WERI-Rb-1 (cell line): ENCODE data around the gene ACP2.

Experiments
- DNase-seq: peaks from one replicate; pipeline ENCODE4 v3.0.0-alpha.2; 2020
- H3K27ac ChIP-seq: fragments of 250-450 bp; sonication (Bioruptor Pico); 2 replicates; pipeline ENCODE4 v1.5.1; 2020; ENCODE audit warnings: mild to moderate bottlenecking, moderate library complexity
- H3K27me3 ChIP-seq: fragments of 250-450 bp; sonication (Bioruptor Pico); 2 replicates; pipeline ENCODE4 v1.5.1; 2021; ENCODE audit warnings: mild to moderate bottlenecking, low read depth, moderate library complexity; ENCODE audit not compliant: insufficient read depth, severe bottlenecking
- H3K36me3 ChIP-seq: fragments of 250-450 bp; sonication (Bioruptor Pico); 2 replicates; pipeline ENCODE4 v1.5.1; 2020; ENCODE audit warnings: mild to moderate bottlenecking, moderate library complexity
- H3K4me3 ChIP-seq: 2 replicates; pipeline ENCODE4 v1.5.1; 2011; ENCODE audit warnings: low read depth, mild to moderate bottlenecking, control low read depth, low read length
- H3K9me3 ChIP-seq: fragments of 250-450 bp; sonication (Bioruptor Pico); 2 replicates; pipeline ENCODE4 v1.5.1; 2021; ENCODE audit warnings: mild to moderate bottlenecking, moderate library complexity; ENCODE audit not compliant: severe bottlenecking
- TF ChIP-seq, protein P1 (sequence below): IDR thresholded peaks from 2 replicates; pipeline ENCODE4 v1.5.1; 2011; ENCODE audit warnings: low read depth, mild to moderate bottlenecking, control low read depth, inconsistent platforms, low read length

ACP2 gene

GRCh38 chr11:47236482-47236881 lies 12.1 kb downstream of the ACP2 start:
- no peaks in the 10 kb centered on the region for H3K9me3 ChIP-seq
- peak overlapping the region; percentile 80 for H3K27ac ChIP-seq
- no peaks in the 10 kb centered on the region for H3K27me3 ChIP-seq
- no peak overlapping the region for H3K4me3 ChIP-seq
- TF ChIP-seq, protein P1, sequence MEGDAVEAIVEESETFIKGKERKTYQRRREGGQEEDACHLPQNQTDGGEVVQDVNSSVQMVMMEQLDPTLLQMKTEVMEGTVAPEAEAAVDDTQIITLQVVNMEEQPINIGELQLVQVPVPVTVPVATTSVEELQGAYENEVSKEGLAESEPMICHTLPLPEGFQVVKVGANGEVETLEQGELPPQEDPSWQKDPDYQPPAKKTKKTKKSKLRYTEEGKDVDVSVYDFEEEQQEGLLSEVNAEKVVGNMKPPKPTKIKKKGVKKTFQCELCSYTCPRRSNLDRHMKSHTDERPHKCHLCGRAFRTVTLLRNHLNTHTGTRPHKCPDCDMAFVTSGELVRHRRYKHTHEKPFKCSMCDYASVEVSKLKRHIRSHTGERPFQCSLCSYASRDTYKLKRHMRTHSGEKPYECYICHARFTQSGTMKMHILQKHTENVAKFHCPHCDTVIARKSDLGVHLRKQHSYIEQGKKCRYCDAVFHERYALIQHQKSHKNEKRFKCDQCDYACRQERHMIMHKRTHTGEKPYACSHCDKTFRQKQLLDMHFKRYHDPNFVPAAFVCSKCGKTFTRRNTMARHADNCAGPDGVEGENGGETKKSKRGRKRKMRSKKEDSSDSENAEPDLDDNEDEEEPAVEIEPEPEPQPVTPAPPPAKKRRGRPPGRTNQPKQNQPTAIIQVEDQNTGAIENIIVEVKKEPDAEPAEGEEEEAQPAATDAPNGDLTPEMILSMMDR, result no peak
- peak; percentile 37 for DNase-seq
- H3K36me3 ChIP-seq, result peaks cover 36% of the 10 kb centered on the region

DNA sequence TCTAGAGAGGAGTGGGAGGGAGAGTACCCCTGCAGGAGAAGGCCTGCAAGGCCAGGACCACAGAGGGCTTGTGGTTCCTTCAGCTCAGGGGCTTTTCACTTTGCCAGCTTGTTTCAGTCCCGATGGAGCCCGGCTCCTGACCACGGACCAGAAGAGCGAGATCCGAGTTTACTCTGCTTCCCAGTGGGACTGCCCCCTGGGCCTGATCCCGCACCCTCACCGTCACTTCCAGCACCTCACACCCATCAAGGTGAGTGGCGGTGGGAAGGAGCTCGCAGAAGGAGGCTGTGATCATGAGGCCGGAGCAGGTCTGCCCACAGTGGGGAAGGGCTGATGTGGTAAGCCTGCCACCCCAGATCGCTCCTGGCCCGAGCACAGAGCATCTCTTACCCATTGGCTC lies 13.5 kb downstream of the ACP2 start:
- Histone ChIP-seq H3K9me3 (no peaks in the 10 kb centered on the region), H3K27me3 (no peaks in the 10 kb centered on the region), H3K4me3 (no peak overlapping the region), H3K27ac (peak overlapping the region; percentile 80; the same call in 1 of the 2 replicates), H3K36me3 (peaks cover 22% of the 10 kb centered on the region)
- TF ChIP-seq, protein P1, result no peak
- DNase-seq, result no peak

- no peak for DNase-seq
- Histone ChIP-seq H3K4me3 (no peak overlapping the region), H3K9me3 (no peaks in the 10 kb centered on the region), H3K36me3 (peaks cover 18% of the 10 kb centered on the region), H3K27ac (peak overlapping the region; percentile 80; the same call in 1 of the 2 replicates), H3K27me3 (no peaks in the 10 kb centered on the region)
- TF ChIP-seq, protein P1, result no peak
Observed at GRCh38 chr11:47234669-47235100, 13.9 kb downstream of the ACP2 start.

DNA sequence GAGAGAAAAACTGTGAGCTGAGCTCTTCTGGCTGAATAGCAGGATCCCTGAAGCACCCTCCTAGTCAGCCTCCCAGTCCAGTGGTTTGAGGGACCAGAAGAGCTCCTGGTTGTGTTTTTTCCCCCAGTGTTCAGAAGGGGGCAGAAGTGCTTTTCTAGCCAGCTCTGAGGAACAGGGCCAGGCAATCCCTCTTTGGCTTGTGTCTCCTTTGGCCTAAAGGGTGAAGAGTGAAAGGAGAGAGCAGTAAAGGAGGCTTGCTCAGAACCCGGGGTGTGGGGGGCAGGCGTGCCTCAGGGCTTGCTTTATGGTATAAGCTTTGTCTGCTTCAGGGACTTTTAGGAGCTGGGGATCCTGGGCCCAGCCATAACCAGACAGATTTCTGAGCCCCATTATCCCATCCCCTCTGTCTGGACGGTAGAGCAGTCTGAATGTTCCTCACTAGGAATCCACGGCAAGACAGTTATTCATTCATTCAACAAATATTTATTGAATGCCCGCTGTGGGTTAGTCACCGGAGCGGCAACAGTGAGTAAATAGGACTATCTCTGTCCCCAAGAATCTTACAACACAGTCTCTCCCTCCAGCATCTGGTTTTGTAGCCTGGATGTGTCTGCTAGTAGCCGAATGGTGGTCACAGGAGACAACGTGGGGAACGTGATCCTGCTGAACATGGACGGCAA lies 14.5 kb downstream of the ACP2 start:
- Histone ChIP-seq H3K36me3 (peaks cover 12% of the 10 kb centered on the region), H3K27ac (no peak overlapping the region), H3K27me3 (no peaks in the 10 kb centered on the region), H3K9me3 (no peaks in the 10 kb centered on the region), H3K4me3 (no peak overlapping the region)
- TF ChIP-seq, protein P1, result peak; percentile 58
- peak; percentile 50 for DNase-seq

DNA sequence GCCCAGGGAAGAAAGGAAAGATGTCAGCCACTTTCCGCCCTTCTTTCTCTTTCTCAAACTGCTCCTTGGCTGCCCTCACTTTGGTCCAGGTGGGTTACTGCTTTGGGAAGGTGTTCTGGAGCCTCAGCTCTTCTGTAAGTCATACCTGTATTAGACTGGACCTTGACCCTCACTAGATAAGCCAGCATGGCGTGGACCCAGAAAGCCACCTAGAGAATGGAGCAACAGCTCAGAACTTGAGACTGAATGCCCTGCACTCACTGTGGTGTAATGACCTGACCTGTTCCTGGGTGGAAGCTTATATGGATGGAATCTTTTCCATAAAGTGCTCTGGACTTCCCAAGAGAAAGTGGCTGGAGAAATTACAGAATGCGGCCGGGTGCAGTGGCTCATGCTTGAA lies 15.6 kb downstream of the ACP2 start:
- no peak overlapping the region for H3K4me3 ChIP-seq
- no peaks in the 10 kb centered on the region for H3K9me3 ChIP-seq
- H3K27me3 ChIP-seq, result no peaks in the 10 kb centered on the region
- TF ChIP-seq, protein P1, result no peak
- DNase-seq, result no peak
- H3K36me3 ChIP-seq, result peaks cover 5% of the 10 kb centered on the region
- no peak overlapping the region for H3K27ac ChIP-seq

DNA sequence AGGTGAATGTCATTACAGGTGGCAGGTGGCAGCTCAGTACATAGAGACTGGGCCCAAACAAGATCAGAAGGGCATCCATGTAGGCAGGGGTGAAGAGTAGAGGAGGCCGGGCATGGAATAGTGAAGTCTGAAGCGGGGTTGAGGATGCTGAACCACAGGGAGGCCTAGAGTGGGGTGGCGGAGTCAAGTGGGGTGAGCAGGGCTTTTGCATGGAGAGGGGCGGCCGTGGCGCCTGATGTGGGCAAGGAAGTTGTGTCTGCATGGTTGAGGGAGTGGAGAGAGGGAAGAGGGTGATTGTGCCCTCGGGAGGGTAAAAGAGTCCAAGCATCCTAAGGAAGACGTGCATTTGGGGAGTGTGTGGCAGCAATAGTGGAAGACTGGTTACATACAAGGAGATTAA lies 19.5 kb downstream of the ACP2 start:
- H3K4me3 ChIP-seq, result no peak overlapping the region
- H3K36me3 ChIP-seq, result no peaks in the 10 kb centered on the region
- H3K9me3 ChIP-seq, result no peaks in the 10 kb centered on the region
- H3K27me3 ChIP-seq, result no peaks in the 10 kb centered on the region
- no peak for DNase-seq
- TF ChIP-seq, protein P1, result no peak
- no peak overlapping the region for H3K27ac ChIP-seq
